K562 (cell line): ENCODE data around the gene PCBP2. TPM values are rescaled to one million over a fixed set of nuclear protein-coding genes. Genes with fewer than 3 reads are reported as not detected.
A peak's percentile ranks its signal among the peaks of the same experiment; 100 is the strongest.

Experiments used
- ATAC-seq: fragments of 200-7000 bp; cut with Tn5 transposase; 3 replicates; pipeline ENCODE4 v1.9.1; 2020; ENCODE audit warnings: moderate library complexity
- BruUV-seq: library from RNA; stranded (reverse); fragments of 400-500 nt; replicated peaks from 2 replicates; lab custom pipeline; 2021; lab: Mats Ljungman, UMichigan
- CTCF ChIA-PET: fragments of 300-600 bp; formaldehyde crosslinking; extraction: SDS; loops from one replicate; lab custom pipeline; 2021; ENCODE audit warnings: low intra/inter-chr PET ratio; lab: Yijun Ruan, JAX
- POLR2A ChIA-PET: fragments of 300-600, 350-650 bp; sonication (Branson Sonifier 250); formaldehyde crosslinking; extraction: SDS; loops from one replicate; lab custom pipeline; 2021; ENCODE audit warnings: antibody characterized with exemption, inconsistent platforms; lab: Yijun Ruan, JAX
- DNase-seq, 4 experiments: peaks; one replicate each; pipeline versions ENCODE4 v3.0.0 to v3.0.0-alpha.2; 2011 to 2018; ENCODE audit warnings: low spot score in 3 of 4, mixed read lengths in 3 of 4; ENCODE audit errors: extremely low read depth in 1 of 4
- FAIRE-seq: peaks from 2 replicates; lab custom pipeline; 2011; peaks lifted over from hg19 to GRCh38; lab: Jason Lieb, UNC
- H2AFZ ChIP-seq: 2 replicates; pipeline ENCODE4 v1.6.0; 2011; ENCODE audit warnings: low read depth, low read length, control low read depth, inconsistent platforms
- H3K27ac ChIP-seq: fragments of 200-600 bp; 3 replicates; pipeline ENCODE4 v1.8.0; 2011; ENCODE audit warnings: low read depth, mild to moderate bottlenecking, control low read depth, inconsistent platforms, low read length, moderate library complexity, mixed read lengths; ENCODE audit errors: extremely low read depth
- H3K27me3 ChIP-seq, 2 experiments: fragments of 300-600 bp in 1 of 2; 2 replicates in 1 of 2; 3 replicates in 1 of 2; pipeline versions ENCODE4 v1.6.0 to v1.8.0; 2011; ENCODE audit warnings: inconsistent platforms in 2 of 2, low read length in 2 of 2, mild to moderate bottlenecking in 1 of 2, mixed read lengths in 1 of 2, moderate library complexity in 1 of 2; ENCODE audit not compliant: control insufficient read depth in 2 of 2, insufficient read depth in 2 of 2
- H3K36me3 ChIP-seq: fragments of 300-600 bp; 3 replicates; pipeline ENCODE4 v1.8.0; 2011; ENCODE audit warnings: mild to moderate bottlenecking, low read length, inconsistent platforms; ENCODE audit not compliant: control insufficient read depth, insufficient read depth
- H3K4me1 ChIP-seq, 2 experiments: fragments of 200-600 bp in 1 of 2; replicated peaks in 1 of 2; 2 replicates in 1 of 2; 3 replicates in 1 of 2; pipeline versions ENCODE4 v1.5.1 to v1.8.0; 2011; ENCODE audit warnings: inconsistent platforms in 2 of 2, low read length in 2 of 2, mild to moderate bottlenecking in 1 of 2, mixed read lengths in 1 of 2, moderate library complexity in 1 of 2; ENCODE audit not compliant: control insufficient read depth in 2 of 2, insufficient read depth in 2 of 2
- H3K4me2 ChIP-seq: 2 replicates; pipeline ENCODE4 v1.6.1; 2011; ENCODE audit warnings: low read length, control low read depth, inconsistent platforms, mixed read lengths; ENCODE audit not compliant: insufficient read depth
- H3K4me3 ChIP-seq: fragments of 200-600 bp; sonication (generic), shearing (Covaris generic); 2 replicates; pipeline ENCODE4 v1.5.1; 2016; ENCODE audit warnings: control low read depth, inconsistent platforms
- H3K79me2 ChIP-seq: fragments of 200-600 bp; 3 replicates; pipeline ENCODE4 v1.8.0; 2011; ENCODE audit warnings: low read length, inconsistent platforms; ENCODE audit not compliant: control insufficient read depth, insufficient read depth
- H3K9ac ChIP-seq, 2 experiments: 2 replicates each; pipeline versions ENCODE4 v1.6.0 to v1.6.1; 2011; ENCODE audit warnings: low read depth in 2 of 2, low read length in 2 of 2, control low read depth in 1 of 2, inconsistent platforms in 1 of 2, mild to moderate bottlenecking in 1 of 2, mixed read lengths in 1 of 2; ENCODE audit not compliant: insufficient read depth in 1 of 2
- H3K9me1 ChIP-seq: one replicate; pipeline ENCODE4 v1.6.0; 2011; ENCODE audit warnings: inconsistent platforms, mild to moderate bottlenecking, low read length, moderate library complexity; ENCODE audit not compliant: control insufficient read depth, insufficient read depth
- H3K9me3 ChIP-seq: replicated peaks from 2 replicates; pipeline ENCODE4 v1.5.1; 2011; ENCODE audit warnings: low read depth, low read length, inconsistent platforms; ENCODE audit not compliant: control insufficient read depth, insufficient read depth
- H4K20me1 ChIP-seq: replicated peaks from 2 replicates; pipeline ENCODE4 v1.6.1; 2011; ENCODE audit warnings: low read length, inconsistent platforms, mixed read lengths; ENCODE audit not compliant: control insufficient read depth, insufficient read depth
- ARID1B ChIP-seq: fragments of 450-650 bp; IDR thresholded peaks from 2 replicates; pipeline ENCODE4 v1.6.1; 2016; ENCODE audit warnings: antibody characterized with exemption, mild to moderate bottlenecking, inconsistent platforms
- FOXP1 ChIP-seq: sonication (generic); formaldehyde crosslinking; IDR thresholded peaks from 2 replicates; pipeline ENCODE4 v1.8.0; 2022; ENCODE audit warnings: mild to moderate bottlenecking, missing genetic modification reagents
- KDM5B ChIP-seq: fragments of 200-600 bp; sonication (generic); IDR thresholded peaks from 2 replicates; pipeline ENCODE4 v1.6.1; 2012; ENCODE audit warnings: low read depth, mild to moderate bottlenecking, moderate library complexity, low read length, control low read depth, inconsistent platforms; ENCODE audit not compliant: insufficient replicate concordance
- MAFF ChIP-seq: IDR thresholded peaks from 2 replicates; pipeline ENCODE4 v1.6.1; 2012; ENCODE audit warnings: low read length, improper control_type of control experiment
- NCOA2 ChIP-seq, 2 experiments: fragments of 450-650 bp; IDR thresholded peaks; 2 replicates each; pipeline ENCODE4 v1.6.1; 2018; ENCODE audit warnings: mild to moderate bottlenecking in 2 of 2, moderate library complexity in 1 of 2; ENCODE audit not compliant: partially characterized antibody in 2 of 2
- NRF1 ChIP-seq, 2 experiments: fragments of 450-650 bp; IDR thresholded peaks in 1 of 2; conservative IDR thresholded peaks in 1 of 2; 2 replicates each; pipeline ENCODE4 v1.6.1; 2014; ENCODE audit warnings: mild to moderate bottlenecking in 2 of 2
- POLR2A ChIP-seq: fragments of 450-650 bp; conservative IDR thresholded peaks from 2 replicates; pipeline ENCODE4 v1.6.1; 2016
- POLR2AphosphoS5 ChIP-seq: IDR thresholded peaks from 2 replicates; pipeline ENCODE4 v1.6.1; 2011; ENCODE audit warnings: mild to moderate bottlenecking, low read depth, low read length, moderate library complexity; ENCODE audit not compliant: control insufficient read depth, insufficient read depth
- POLR2G ChIP-seq: fragments of 200-400 bp; formaldehyde crosslinking; IDR thresholded peaks from 2 replicates; pipeline ENCODE4 v1.6.1; 2017; ENCODE audit warnings: low read depth, mild to moderate bottlenecking, antibody characterized with exemption, low read length, moderate library complexity
- RBFOX2 ChIP-seq: fragments of 200-400 bp; formaldehyde crosslinking; IDR thresholded peaks from 2 replicates; pipeline ENCODE4 v1.6.1; 2017; ENCODE audit warnings: low read depth, mild to moderate bottlenecking, low read length, moderate library complexity
- SP1 ChIP-seq: sonication (generic); formaldehyde crosslinking; IDR thresholded peaks from 2 replicates; pipeline ENCODE4 v1.8.1; 2022; ENCODE audit warnings: mild to moderate bottlenecking, missing genetic modification reagents
- SRSF9 ChIP-seq: fragments of 200-400 bp; formaldehyde crosslinking; IDR thresholded peaks from 2 replicates; pipeline ENCODE4 v1.6.1; 2017; ENCODE audit warnings: low read depth, low read length, borderline replicate concordance
- WGBS: fragments of 100-300 bp; shearing (Covaris generic); methylation state at CpG from one replicate; pipeline ENCODE4 v1.1.6; 2016; ENCODE audit warnings: low coverage, mixed read lengths; ENCODE audit not compliant: insufficient coverage; ENCODE audit errors: missing lambda C conversion rate; 5-methylcytosine and 5-hydroxymethylcytosine counted together
- in situ Hi-C: fragments of 300-500 bp; cut with MboI; formaldehyde crosslinking; loops from 4 replicates; pipeline ENCODE4 v1.15.0; 2018; ENCODE audit warnings: inconsistent platforms, mixed read lengths
- intact Hi-C: fragments of 100-400 bp; cut with micrococcal nuclease; formaldehyde crosslinking; loops from 2 replicates; pipeline ENCODE4 v1.14.2; 2022
- polyA plus RNA-seq, 8 experiments: library from polyadenylated mRNA; depleted of rRNA in 4 of 8; stranded (reverse) in 5 of 8; unstranded in 3 of 8; fragments of >200 nt; fragmentation: Nextera tagmentation in 2 of 8; fragmentation: Illumina TruSeq in 1 of 8; extraction: Ambion mirVana in 2 of 8; extraction: Trizol in 1 of 8; gene quantifications; 2 replicates each; pipeline versions ENCODE4 v1.2.1 to v1.2.3, GENCODE V29; 2011 to 2014; ENCODE audit warnings: inconsistent platforms in 1 of 8, missing spikeins in 1 of 8
- total RNA-seq, 7 experiments: library from RNA; depleted of rRNA in 6 of 7; stranded (reverse); fragments of >200 nt in 6 of 7; fragmentation: Illumina TruSeq in 2 of 7; extraction: Trizol in 2 of 7; gene quantifications; 2 replicates each; pipeline versions ENCODE4 v1.2.1 to v1.2.3, GENCODE V29; 2011 to 2021; ENCODE audit warnings: low replicate concordance in 1 of 7
- TF ChIP-seq, protein P1 (sequence below): fragments of 250-450 bp; sonication (Bioruptor Pico); IDR thresholded peaks from 2 replicates; pipeline ENCODE4 v1.9.0; 2021; ENCODE audit warnings: mild to moderate bottlenecking, inconsistent platforms

PCBP2 gene
- total and polyA plus RNA-seq, 9 of the 15 experiments (the other 6 are each of a cell fraction or from before 2014, with no cell fraction given) = 137 to 831 (median 328) TPM

DNA sequence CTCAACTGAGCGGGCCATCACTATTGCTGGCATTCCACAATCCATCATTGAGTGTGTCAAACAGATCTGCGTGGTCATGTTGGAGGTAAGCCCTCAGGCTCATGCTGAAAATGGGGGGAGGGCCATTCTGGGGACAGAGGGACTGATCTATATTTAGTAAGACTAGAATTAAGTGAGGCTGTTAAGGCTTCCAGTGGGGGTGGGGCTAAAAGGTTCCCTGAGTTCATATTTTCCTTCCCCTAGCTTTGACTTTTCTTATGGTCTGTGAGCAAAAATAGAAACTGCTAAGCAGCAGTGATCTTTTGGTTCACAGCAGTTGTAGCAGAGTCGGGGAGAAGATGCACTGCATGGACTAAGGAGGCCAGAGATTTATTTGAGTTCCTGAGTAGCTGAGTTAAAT, 9.2 kb downstream of the PCBP2 start:
- no peaks in the 10 kb centered on the region for H3K27me3 ChIP-seq

More for the DNA sequence above, 9.2 kb downstream of the PCBP2 start:
- Histone ChIP-seq H3K36me3 (peaks cover 100% of the 10 kb centered on the region), H3K4me3 (no peak overlapping the region), H3K9me3 (no peaks in the 10 kb centered on the region), H3K4me2 (no peak overlapping the region), H4K20me1 (peaks cover 25% of the 10 kb centered on the region), H3K4me1 (peaks cover 0 to 3% of the 10 kb centered on the region in 2 experiments; a peak in 1 of 5 replicates), H3K27ac (no peak overlapping the region), H2AFZ (no peak overlapping the region), H3K9me1 (no peaks in the 10 kb centered on the region), H3K79me2 (peaks cover 98% of the 10 kb centered on the region), H3K9ac (peak overlapping the region in 1 of 2 experiments; percentile 12; a peak in 1 of 4 replicates)
- 77% methylated on average over 3 of the region's 3 CpGs for WGBS
- no peak for DNase-seq
- ATAC-seq = no peak
- POLR2A ChIA-PET = interaction anchor here (0.7 to 8.8 kb wide), 4 partner anchors 14 to 406 kb away, joined by 3 to 87 read pairs (median 4); partner anchors contain the start of gene TARBP2
- CTCF ChIA-PET = interaction anchor here (0.7 kb wide), 1 partner anchor 15 kb away, joined by 3 read pairs; no protein-coding TSS in a partner anchor
- intact Hi-C loops = no loop called here
- in situ Hi-C loops = no loop called here
- TF ChIP-seq NCOA2 (IDR thresholded peaks at IDR 0.05; ENCODE audit: partially characterized antibody in 2 of 2) (no peak), FOXP1 (no peak), POLR2A (0 out of 2 replicates have a peak, but pooled peaks have one; percentile 24), NRF1 (conservative IDR thresholded peaks at IDR 0.05 in 1 of 2, IDR thresholded peaks at IDR 0.05 in 1 of 2) (no peak), SRSF9 (no peak), KDM5B (no peak), SP1 (CRISPR knock-in tag) (no peak), MAFF (no peak), POLR2AphosphoS5 (peak; percentile 39; the same call in 1 of the 2 replicates), RBFOX2 (peak; percentile 41; the same call in 1 of the 2 replicates), ARID1B (no peak), POLR2G (0 out of 2 replicates have a peak, but pooled peaks have one; percentile 12)
- TF ChIP-seq, protein P1, sequence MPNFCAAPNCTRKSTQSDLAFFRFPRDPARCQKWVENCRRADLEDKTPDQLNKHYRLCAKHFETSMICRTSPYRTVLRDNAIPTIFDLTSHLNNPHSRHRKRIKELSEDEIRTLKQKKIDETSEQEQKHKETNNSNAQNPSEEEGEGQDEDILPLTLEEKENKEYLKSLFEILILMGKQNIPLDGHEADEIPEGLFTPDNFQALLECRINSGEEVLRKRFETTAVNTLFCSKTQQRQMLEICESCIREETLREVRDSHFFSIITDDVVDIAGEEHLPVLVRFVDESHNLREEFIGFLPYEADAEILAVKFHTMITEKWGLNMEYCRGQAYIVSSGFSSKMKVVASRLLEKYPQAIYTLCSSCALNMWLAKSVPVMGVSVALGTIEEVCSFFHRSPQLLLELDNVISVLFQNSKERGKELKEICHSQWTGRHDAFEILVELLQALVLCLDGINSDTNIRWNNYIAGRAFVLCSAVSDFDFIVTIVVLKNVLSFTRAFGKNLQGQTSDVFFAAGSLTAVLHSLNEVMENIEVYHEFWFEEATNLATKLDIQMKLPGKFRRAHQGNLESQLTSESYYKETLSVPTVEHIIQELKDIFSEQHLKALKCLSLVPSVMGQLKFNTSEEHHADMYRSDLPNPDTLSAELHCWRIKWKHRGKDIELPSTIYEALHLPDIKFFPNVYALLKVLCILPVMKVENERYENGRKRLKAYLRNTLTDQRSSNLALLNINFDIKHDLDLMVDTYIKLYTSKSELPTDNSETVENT (CRISPR knock-in tag) = no peak
- FAIRE-seq = no peak
- no TSS peak for BruUV-seq
